GM12878 (cell line): Measurements from ENCODE around the gene TMCC3. TPM values are rescaled to one million over a fixed set of nuclear protein-coding genes. Genes with fewer than 3 reads are reported as not detected.
A peak's percentile ranks its signal among the peaks of the same experiment; 100 is the strongest.

Source experiments
- ATAC-seq: fragments of 200-7000 bp; cut with Tn5 transposase; 3 replicates; pipeline ENCODE4 v1.9.1; 2020; ENCODE audit warnings: mild to moderate bottlenecking, moderate library complexity
- BruUV-seq: library from RNA; stranded (reverse); fragments of 400-500 nt; replicated peaks from 2 replicates; lab custom pipeline; 2021; lab: Mats Ljungman, UMichigan
- CTCF ChIA-PET: fragments of 300-600 bp; sonication (Branson Sonifier 250); formaldehyde crosslinking; extraction: SDS; loops from one replicate; lab custom pipeline; 2021; ENCODE audit warnings: inconsistent platforms; lab: Yijun Ruan, JAX
- POLR2A ChIA-PET: fragments of 350-600 bp; formaldehyde crosslinking; extraction: SDS; loops from one replicate; lab custom pipeline; 2021; ENCODE audit warnings: inconsistent platforms; lab: Charles Lee
- RAD21 ChIA-PET: fragments of 300-600 bp; sonication (Branson Sonifier 250); formaldehyde crosslinking; loops from one replicate; lab custom pipeline; 2023; ENCODE audit warnings: antibody characterized with exemption; ENCODE audit not compliant: unreplicated experiment; lab: Charles Lee
- SMC1A ChIA-PET: fragments of 300-600 bp; sonication (Branson Sonifier 250); formaldehyde crosslinking; loops from one replicate; lab custom pipeline; 2023; ENCODE audit not compliant: unreplicated experiment, uncharacterized antibody; lab: Charles Lee
- DNase-seq: peaks from one replicate; pipeline ENCODE4 v3.0.0-alpha.2; 2011; ENCODE audit warnings: low read depth, low spot score
- FAIRE-seq: peaks from 3 replicates; lab custom pipeline; 2011; peaks lifted over from hg19 to GRCh38; lab: Jason Lieb, UNC
- H2AFZ ChIP-seq: 2 replicates; pipeline ENCODE4 v1.6.0; 2011; ENCODE audit warnings: low read depth, low read length, control low read depth; ENCODE audit not compliant: control insufficient read depth
- H3K27ac ChIP-seq: 2 replicates; pipeline ENCODE4 v1.5.1; 2011; ENCODE audit warnings: control low read depth; ENCODE audit not compliant: control insufficient read depth, insufficient read depth
- H3K27me3 ChIP-seq, 2 experiments: replicated peaks in 1 of 2; 2 replicates each; pipeline versions ENCODE4 v1.6.0 to v1.6.1; 2011; ENCODE audit warnings: low read length in 1 of 2; ENCODE audit not compliant: control insufficient read depth in 2 of 2, insufficient read depth in 2 of 2
- H3K36me3 ChIP-seq, 2 experiments: 2 replicates each; pipeline ENCODE4 v1.5.1; 2011; ENCODE audit warnings: low read length in 1 of 2; ENCODE audit not compliant: control insufficient read depth in 2 of 2, insufficient read depth in 2 of 2
- H3K4me1 ChIP-seq: 2 replicates; pipeline ENCODE4 v1.6.1; 2011; ENCODE audit warnings: mild to moderate bottlenecking, low read length, moderate library complexity, mixed read lengths; ENCODE audit not compliant: control insufficient read depth, insufficient read depth
- H3K4me2 ChIP-seq: 2 replicates; pipeline ENCODE4 v1.6.0; 2011; ENCODE audit warnings: control low read depth; ENCODE audit not compliant: control insufficient read depth, insufficient read depth
- H3K4me3 ChIP-seq: fragments of 200-600 bp; sonication (generic); 2 replicates; pipeline ENCODE4 v1.5.1; 2016
- H3K79me2 ChIP-seq: 2 replicates; pipeline ENCODE4 v1.6.0; 2011; ENCODE audit warnings: low read length; ENCODE audit not compliant: control insufficient read depth, insufficient read depth
- H3K9ac ChIP-seq: 2 replicates; pipeline ENCODE4 v1.8.0; 2011; ENCODE audit warnings: low read length, control low read depth, mixed read lengths; ENCODE audit not compliant: control insufficient read depth, insufficient read depth
- H3K9me3 ChIP-seq: replicated peaks from 3 replicates; pipeline ENCODE4 v1.5.1; 2011; ENCODE audit warnings: mild to moderate bottlenecking, low read length; ENCODE audit not compliant: control insufficient read depth, insufficient read depth
- H4K20me1 ChIP-seq: 2 replicates; pipeline ENCODE4 v1.6.0; 2011; ENCODE audit not compliant: control insufficient read depth, insufficient read depth
- IKZF1 ChIP-seq: fragments of 450-650 bp; conservative IDR thresholded peaks from 2 replicates; pipeline ENCODE4 v1.6.1; 2017; ENCODE audit warnings: antibody characterized with exemption, mild to moderate bottlenecking
- RAD51 ChIP-seq: fragments of 450-650 bp; IDR thresholded peaks from 2 replicates; pipeline ENCODE4 v1.6.1; 2016; ENCODE audit warnings: moderate library complexity, mild to moderate bottlenecking, inconsistent platforms
- RUNX3 ChIP-seq: IDR thresholded peaks from 2 replicates; pipeline ENCODE4 v1.6.1; 2012; ENCODE audit warnings: low read length, inconsistent platforms
- TARDBP ChIP-seq: IDR thresholded peaks from 2 replicates; pipeline ENCODE4 v1.6.1; 2016; ENCODE audit warnings: borderline replicate concordance
- TCF7 ChIP-seq: IDR thresholded peaks from 2 replicates; pipeline ENCODE4 v1.6.1; 2014; ENCODE audit warnings: antibody characterized with exemption, borderline replicate concordance
- ZBED1 ChIP-seq: IDR thresholded peaks from 2 replicates; pipeline ENCODE4 v1.6.1; 2016; ENCODE audit warnings: borderline replicate concordance
- WGBS: methylation state at CpG from one replicate; pipeline ENCODE4 v1.1.6; 2016; ENCODE audit warnings: low lambda C conversion rate; ENCODE audit not compliant: insufficient replicate concordance, insufficient coverage; ENCODE audit errors: missing lambda C conversion rate; 5-methylcytosine and 5-hydroxymethylcytosine counted together
- in situ Hi-C: fragments of 300-500 bp; cut with MboI; formaldehyde crosslinking; loops from 9 replicates; pipeline ENCODE4 v1.14.3; 2018; ENCODE audit warnings: mixed read lengths
- intact Hi-C: fragments of 100-400 bp; cut with micrococcal nuclease; formaldehyde crosslinking; loops from one replicate; pipeline ENCODE4 v1.14.2; 2022; ENCODE audit not compliant: unreplicated experiment
- polyA plus RNA-seq, 11 experiments: library from polyadenylated mRNA; depleted of rRNA in 4 of 11; unstranded in 6 of 11; stranded (reverse) in 5 of 11; fragments of >200 nt; fragmentation: Nextera tagmentation in 4 of 11; fragmentation: Illumina TruSeq in 1 of 11; extraction: Ambion mirVana in 4 of 11; extraction: Trizol in 1 of 11; gene quantifications; 1 replicate in 1 of 11; 2 replicates in 10 of 11; pipeline versions ENCODE4 v1.2.1 to v1.2.3, GENCODE V29; 2011 to 2016; ENCODE audit warnings: inconsistent platforms in 2 of 11, missing spikeins in 2 of 11, low read depth in 1 of 11
- total RNA-seq, 4 experiments: library from RNA; depleted of rRNA in 3 of 4; stranded (reverse); fragments of >200 nt in 3 of 4; fragmentation: Illumina TruSeq in 1 of 4; extraction: Trizol in 1 of 4; gene quantifications; 2 replicates each; pipeline versions ENCODE4 v1.2.1 to v1.2.3, GENCODE V29; 2013 to 2021

TMCC3 gene
- total and polyA plus RNA-seq, 10 of the 15 experiments (the other 5 are each of a cell fraction or from before 2014, with no cell fraction given) = 5.8 to 29.8 (median 12.6) TPM

GRCh38 chr12:94677778-94678177 lies 27.4 kb upstream of the TMCC3 start:
- H3K9ac ChIP-seq = no peak overlapping the region
- no TSS peak for BruUV-seq
- SMC1A ChIA-PET = interaction anchor here (0.9 to 2.2 kb wide), 9 partner anchors 10 to 198 kb away, joined by 3 to 10 read pairs (median 4); no protein-coding TSS in a partner anchor

GRCh38 chr12:94676922-94677321 lies 26.6 kb upstream of the TMCC3 start:
- RAD21 ChIA-PET = interaction anchor here (1.0 to 1.7 kb wide), 5 partner anchors 13 to 198 kb away, joined by 3 to 8 read pairs (median 6); no protein-coding TSS in a partner anchor
- H3K27ac ChIP-seq = peak overlapping the region; percentile 76

More at GRCh38 chr12:94677778-94678177, 27.4 kb upstream of the TMCC3 start:
- peaks cover 34% of the 10 kb centered on the region for H3K4me1 ChIP-seq
- no peak overlapping the region for H3K4me2 ChIP-seq
- TF ChIP-seq TCF7 (no peak), TARDBP (no peak), RAD51 (no peak), ZBED1 (no peak)
- no peaks in the 10 kb centered on the region for H3K27me3 ChIP-seq
- peak overlapping the region; percentile 48 for H3K27ac ChIP-seq
- WGBS = 96% methylated on average over 1 of the region's 1 CpG
- RAD21 ChIA-PET = interaction anchor here (1.1 to 1.7 kb wide), 4 partner anchors 12 to 197 kb away, joined by 3 to 8 read pairs (median 5); no protein-coding TSS in a partner anchor
- POLR2A ChIA-PET = interaction anchor here (0.5 to 1.0 kb wide), 2 partner anchors 27 to 33 kb away, joined by 3 read pairs; no protein-coding TSS in a partner anchor
- DNase-seq (no peak), ATAC-seq (peak; percentile 66), FAIRE-seq (no peak)
- H3K9me3 ChIP-seq = peaks cover 3% of the 10 kb centered on the region; the same call in 1 of the 3 replicates
- H2AFZ ChIP-seq = no peak overlapping the region
- intact Hi-C loops (loop anchor here (2.0 kb wide), 1 partner anchor 57 kb away; no protein-coding TSS in a partner anchor), in situ Hi-C loops (no loop called here)
- CTCF ChIA-PET = interaction anchor here (0.8 to 1.5 kb wide), 2 partner anchors 11 to 35 kb away, joined by 3 read pairs; no protein-coding TSS in a partner anchor
- no peaks in the 10 kb centered on the region for H4K20me1 ChIP-seq
- peaks cover 12% of the 10 kb centered on the region for H3K79me2 ChIP-seq
- no peak overlapping the region for H3K4me3 ChIP-seq
- no peaks in the 10 kb centered on the region; a peak in 3 of 4 replicates for H3K36me3 ChIP-seq

More at GRCh38 chr12:94676922-94677321, 26.6 kb upstream of the TMCC3 start:
- FAIRE-seq = no peak
- TF ChIP-seq IKZF1 = no peak
- peak; percentile 40; the same call in 1 of the 2 replicates for TF ChIP-seq RUNX3
- H3K27me3 ChIP-seq = no peaks in the 10 kb centered on the region
- peaks cover 12% of the 10 kb centered on the region for H3K79me2 ChIP-seq
- 87% methylated on average over 2 of the region's 2 CpGs for WGBS
- no peaks in the 10 kb centered on the region for H4K20me1 ChIP-seq
- no peaks in the 10 kb centered on the region; a peak in 3 of 4 replicates for H3K36me3 ChIP-seq
- peak; percentile 55 for ATAC-seq
- CTCF ChIA-PET = interaction anchor here (0.5 to 1.2 kb wide), 3 partner anchors 17 to 141 kb away, joined by 3 to 4 read pairs (median 3); no protein-coding TSS in a partner anchor
- SMC1A ChIA-PET = interaction anchor here (0.9 to 2.2 kb wide), 8 partner anchors 10 to 199 kb away, joined by 3 to 10 read pairs (median 4); no protein-coding TSS in a partner anchor
- peaks cover 27% of the 10 kb centered on the region for H3K4me1 ChIP-seq
- intact Hi-C loops (loop anchor here (2.0 kb wide), 1 partner anchor 56 kb away; no protein-coding TSS in a partner anchor), in situ Hi-C loops (no loop called here)
- H2AFZ ChIP-seq = no peak overlapping the region
- no peak for DNase-seq
- POLR2A ChIA-PET = interaction anchor here (0.7 kb wide), 1 partner anchor 140 kb away, joined by 3 read pairs; no protein-coding TSS in a partner anchor
- H3K4me3 ChIP-seq = no peak overlapping the region; the same call in 1 of the 2 replicates
- BruUV-seq = no TSS peak
- peaks cover 3% of the 10 kb centered on the region; the same call in 1 of the 3 replicates for H3K9me3 ChIP-seq
- no peak overlapping the region for H3K9ac ChIP-seq
- peak overlapping the region; percentile 72 for H3K4me2 ChIP-seq
